SH-SY5Y (cell line): Measurements from ENCODE around the gene MTMR4.

Source experiments
- GATA2 ChIP-seq: IDR thresholded peaks from 2 replicates; pipeline ENCODE4 v1.6.1; 2011; ENCODE audit warnings: mild to moderate bottlenecking, low read depth, low read length
- GATA3 ChIP-seq: IDR thresholded peaks from 2 replicates; pipeline ENCODE4 v1.6.1; 2011; ENCODE audit warnings: low read depth, mild to moderate bottlenecking, low read length, moderate library complexity

MTMR4 gene

GRCh38 chr17:58531661-58532554 is 17.5 kb upstream of the MTMR4 start:
- no peak for TF ChIP-seq GATA3
- TF ChIP-seq GATA2, result no peak

GRCh38 chr17:58531122-58531521 is 16.7 kb upstream of the MTMR4 start:
- no peak for TF ChIP-seq GATA2
- TF ChIP-seq GATA3, result no peak

- TF ChIP-seq GATA2 (no peak), GATA3 (no peak)
Measured at GRCh38 chr17:58530655-58531054, 16.2 kb upstream of the MTMR4 start.

GRCh38 chr17:58529275-58529674 is 14.8 kb upstream of the MTMR4 start:
- TF ChIP-seq GATA2, result no peak
- TF ChIP-seq GATA3, result no peak

GRCh38 chr17:58528443-58528842 is 14.0 kb upstream of the MTMR4 start:
- no peak for TF ChIP-seq GATA3
- no peak for TF ChIP-seq GATA2

GRCh38 chr17:58527949-58528348 is 13.5 kb upstream of the MTMR4 start:
- TF ChIP-seq GATA2 (no peak), GATA3 (no peak)

GRCh38 chr17:58527306-58527705 is 12.9 kb upstream of the MTMR4 start:
- TF ChIP-seq GATA2 (no peak), GATA3 (no peak)

GRCh38 chr17:58525239-58525638 is 10.8 kb upstream of the MTMR4 start:
- TF ChIP-seq GATA2, result no peak
- TF ChIP-seq GATA3, result no peak

GRCh38 chr17:58521680-58522079 is 7.2 kb upstream of the MTMR4 start:
- TF ChIP-seq GATA2 (no peak), GATA3 (no peak)

- TF ChIP-seq GATA3 (no peak), GATA2 (no peak)
Measured at GRCh38 chr17:58520843-58521430, 6.5 kb upstream of the MTMR4 start.

- no peak for TF ChIP-seq GATA2
- no peak for TF ChIP-seq GATA3
Measured at GRCh38 chr17:58517928-58518609, 3.6 kb upstream of the MTMR4 start.

GRCh38 chr17:58517378-58517927 is 3.0 kb upstream of the MTMR4 start:
- TF ChIP-seq GATA3 (no peak), GATA2 (no peak)

GRCh38 chr17:58516644-58517377 is 2.4 kb upstream of the MTMR4 start:
- TF ChIP-seq GATA2, result no peak
- TF ChIP-seq GATA3, result no peak

GRCh38 chr17:58515286-58515685 is 848 bp upstream of the MTMR4 start:
- TF ChIP-seq GATA3 (no peak), GATA2 (no peak)
